Heart left ventricle (tissue), 13 donors: ENCODE results near the gene SLX4IP.

Experiments used
- POLR2A ChIP-seq, 2 donors: fragments of 450-650 bp; IDR thresholded peaks; one replicate each; pipeline ENCODE4 v1.6.1; 2017; ENCODE audit warnings: antibody characterized with exemption in 2 of 2, mild to moderate bottlenecking in 2 of 2, moderate library complexity in 2 of 2
- TF ChIP-seq, protein P1 (sequence below), 12 donors: fragments of 200-600 bp; sonication (generic) in 4 of 12; IDR thresholded peaks; one replicate each; pipeline versions ENCODE4 v1.5.0 to v1.8.0; 2018 to 2022; ENCODE audit warnings: antibody characterized with exemption in 12 of 12, mild to moderate bottlenecking in 5 of 12
- donor health status: ischemic (EF 13 %, LVEDD 7.1; RV severe dilation, severe dysfunction).
- donor health status: DM: no; HTN: yes; CAD: no.
- donor health status: DM: no; HTN: no; CAD: no.
- donor health status: ischemic (EF 25% LVEDD 6.9; RV normal size, moderate dysfunction).
- donor health status: ischemic (EF 25% LVEDD 5.7; RV mildly dilated, moderate dysfunction).
- donor health status: ischemic (EF 35%, LVEDD 5.7; RV mildly dilated, moderate dysfunction).
- donor health status: nonischemic (EF 11% LVEDD 7.7; RV severe dilation, severe dysfunction).
- donor health status: DM: yes; HTN: yes; CAD: no.
- donor health status: PGD.
- donor health status: ischemic (EF 29% LVEDD 5.4; RV normal size, mild dysfunction).
- donor health status: nonischemic (EF 23%, LVEDD 6.1; RV moderate dilation, normal function).

GRCh38 chr20:10511509-10512251 is 76.6 kb downstream of the SLX4IP start:
- TF ChIP-seq, protein P1, sequence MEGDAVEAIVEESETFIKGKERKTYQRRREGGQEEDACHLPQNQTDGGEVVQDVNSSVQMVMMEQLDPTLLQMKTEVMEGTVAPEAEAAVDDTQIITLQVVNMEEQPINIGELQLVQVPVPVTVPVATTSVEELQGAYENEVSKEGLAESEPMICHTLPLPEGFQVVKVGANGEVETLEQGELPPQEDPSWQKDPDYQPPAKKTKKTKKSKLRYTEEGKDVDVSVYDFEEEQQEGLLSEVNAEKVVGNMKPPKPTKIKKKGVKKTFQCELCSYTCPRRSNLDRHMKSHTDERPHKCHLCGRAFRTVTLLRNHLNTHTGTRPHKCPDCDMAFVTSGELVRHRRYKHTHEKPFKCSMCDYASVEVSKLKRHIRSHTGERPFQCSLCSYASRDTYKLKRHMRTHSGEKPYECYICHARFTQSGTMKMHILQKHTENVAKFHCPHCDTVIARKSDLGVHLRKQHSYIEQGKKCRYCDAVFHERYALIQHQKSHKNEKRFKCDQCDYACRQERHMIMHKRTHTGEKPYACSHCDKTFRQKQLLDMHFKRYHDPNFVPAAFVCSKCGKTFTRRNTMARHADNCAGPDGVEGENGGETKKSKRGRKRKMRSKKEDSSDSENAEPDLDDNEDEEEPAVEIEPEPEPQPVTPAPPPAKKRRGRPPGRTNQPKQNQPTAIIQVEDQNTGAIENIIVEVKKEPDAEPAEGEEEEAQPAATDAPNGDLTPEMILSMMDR (IDR thresholded peaks at IDR 0.05): no peak
- TF ChIP-seq POLR2A (IDR thresholded peaks at IDR 0.05): no peak
